Activated naive CD8-positive, alpha-beta T cell (primary cell): Measurements from ENCODE around the gene CA10.

Experiments
- H3K27ac Mint-ChIP-seq: one replicate; pipeline ENCODE4 v1.8.0; 2021; ENCODE audit warnings: mixed read lengths
- H3K27me3 Mint-ChIP-seq: one replicate; pipeline ENCODE4 v1.8.0; 2021; ENCODE audit warnings: mixed read lengths
- H3K36me3 Mint-ChIP-seq: one replicate; pipeline ENCODE4 v1.8.0; 2021; ENCODE audit warnings: mixed read lengths
- H3K4me1 Mint-ChIP-seq: one replicate; pipeline ENCODE4 v1.8.0; 2021; ENCODE audit warnings: low read depth, mixed read lengths
- H3K4me3 Mint-ChIP-seq: one replicate; pipeline ENCODE4 v1.8.0; 2021; ENCODE audit warnings: mild to moderate bottlenecking, mixed read lengths
- H3K9me3 Mint-ChIP-seq: one replicate; pipeline ENCODE4 v1.8.0; 2021; ENCODE audit warnings: low read depth, mixed read lengths

Gene CA10

GRCh38 chr17:52124561-52124960 lies 34.0 kb downstream of the CA10 start:
- Mint-ChIP-seq H3K9me3 (no peaks in the 10 kb centered on the region), H3K4me3 (no peak overlapping the region)

GRCh38 chr17:52120465-52120864 lies 38.0 kb downstream of the CA10 start:
- H3K4me1 Mint-ChIP-seq = no peaks in the 10 kb centered on the region
- H3K4me3 Mint-ChIP-seq = no peak overlapping the region
- H3K27me3 Mint-ChIP-seq = peaks cover 7% of the 10 kb centered on the region
- H3K27ac Mint-ChIP-seq = no peak overlapping the region
- no peaks in the 10 kb centered on the region for H3K36me3 Mint-ChIP-seq
- H3K9me3 Mint-ChIP-seq = no peaks in the 10 kb centered on the region

More at GRCh38 chr17:52124561-52124960, 34.0 kb downstream of the CA10 start:
- no peaks in the 10 kb centered on the region for H3K4me1 Mint-ChIP-seq
- H3K27me3 Mint-ChIP-seq = peaks cover 6% of the 10 kb centered on the region
- no peak overlapping the region for H3K27ac Mint-ChIP-seq
- H3K36me3 Mint-ChIP-seq = no peaks in the 10 kb centered on the region

DNA sequence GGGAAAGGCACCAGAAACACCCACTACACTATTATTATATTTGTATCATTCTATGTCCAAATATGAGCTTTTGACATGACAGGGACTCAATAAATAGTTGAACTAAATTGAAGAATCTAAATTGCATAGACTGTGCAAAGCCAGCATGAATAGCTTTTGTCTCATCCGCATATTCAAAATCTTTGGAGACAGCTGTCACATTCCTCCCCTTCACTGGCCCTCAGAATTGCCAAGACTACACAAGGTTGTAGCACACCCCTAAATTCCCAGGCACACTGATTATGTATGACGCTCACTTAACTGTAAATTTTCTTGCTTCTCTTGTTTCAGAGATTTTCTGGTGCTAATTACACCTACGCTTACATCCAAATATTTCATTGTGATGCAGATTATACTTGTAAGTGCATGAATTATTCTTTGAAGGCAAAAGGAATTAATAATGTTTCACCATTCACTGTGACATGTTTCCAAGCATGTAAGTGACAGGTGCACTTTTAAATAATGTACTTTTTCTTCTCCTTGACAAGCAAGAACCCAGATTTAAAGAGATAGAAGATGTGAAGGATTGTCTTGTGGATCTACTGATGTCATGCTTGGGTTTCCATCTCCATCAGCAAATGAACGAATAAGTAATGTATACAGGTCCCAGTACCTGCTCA lies 47.5 kb downstream of the CA10 start:
- Mint-ChIP-seq H3K4me3 (no peak overlapping the region), H3K4me1 (no peaks in the 10 kb centered on the region), H3K27me3 (peaks cover 5% of the 10 kb centered on the region), H3K9me3 (no peaks in the 10 kb centered on the region), H3K36me3 (no peaks in the 10 kb centered on the region), H3K27ac (no peak overlapping the region)

DNA sequence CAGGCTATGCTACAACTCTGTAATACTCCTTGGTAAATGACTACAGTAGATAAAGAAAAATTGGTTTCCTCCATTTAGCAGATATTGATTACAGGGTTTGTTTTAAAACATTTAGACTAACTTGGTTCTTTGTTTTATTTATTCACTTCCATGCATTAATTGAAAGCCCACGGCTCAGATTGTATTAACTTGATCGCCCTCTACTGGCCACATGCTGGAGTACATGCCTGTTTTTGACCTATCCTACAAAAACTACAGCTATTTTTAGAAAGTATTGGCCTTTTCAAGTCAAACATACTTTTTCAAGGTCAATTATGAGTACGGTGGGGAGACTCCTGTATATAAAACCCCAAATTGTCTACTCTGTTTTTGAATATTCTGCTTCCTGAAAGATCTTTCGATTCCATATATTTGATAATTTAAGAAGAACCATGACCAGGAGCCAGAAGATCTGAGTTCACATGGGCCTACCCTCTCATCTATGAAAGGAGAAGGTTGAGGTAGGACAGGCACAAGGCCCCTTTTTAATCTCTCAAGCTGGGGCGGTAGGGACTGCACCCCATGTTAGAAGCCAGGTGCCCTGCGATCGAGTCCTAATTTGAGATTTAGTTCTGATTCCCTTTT lies 51.8 kb downstream of the CA10 start:
- H3K36me3 Mint-ChIP-seq = no peaks in the 10 kb centered on the region

GRCh38 chr17:52106072-52106471 lies 52.4 kb downstream of the CA10 start:
- no peaks in the 10 kb centered on the region for H3K9me3 Mint-ChIP-seq
- H3K4me3 Mint-ChIP-seq = no peak overlapping the region
- peaks cover 5% of the 10 kb centered on the region for H3K27me3 Mint-ChIP-seq
- no peaks in the 10 kb centered on the region for H3K4me1 Mint-ChIP-seq
- no peaks in the 10 kb centered on the region for H3K36me3 Mint-ChIP-seq
- H3K27ac Mint-ChIP-seq = no peak overlapping the region

More for the DNA sequence above, 51.8 kb downstream of the CA10 start:
- H3K4me3 Mint-ChIP-seq = no peak overlapping the region
- H3K27me3 Mint-ChIP-seq = peaks cover 5% of the 10 kb centered on the region
- no peaks in the 10 kb centered on the region for H3K4me1 Mint-ChIP-seq
- H3K27ac Mint-ChIP-seq = no peak overlapping the region
- H3K9me3 Mint-ChIP-seq = no peaks in the 10 kb centered on the region

GRCh38 chr17:52105591-52105990 lies 52.9 kb downstream of the CA10 start:
- Mint-ChIP-seq H3K27ac (no peak overlapping the region), H3K36me3 (no peaks in the 10 kb centered on the region), H3K9me3 (no peaks in the 10 kb centered on the region), H3K4me3 (no peak overlapping the region), H3K4me1 (no peaks in the 10 kb centered on the region), H3K27me3 (peaks cover 5% of the 10 kb centered on the region)

DNA sequence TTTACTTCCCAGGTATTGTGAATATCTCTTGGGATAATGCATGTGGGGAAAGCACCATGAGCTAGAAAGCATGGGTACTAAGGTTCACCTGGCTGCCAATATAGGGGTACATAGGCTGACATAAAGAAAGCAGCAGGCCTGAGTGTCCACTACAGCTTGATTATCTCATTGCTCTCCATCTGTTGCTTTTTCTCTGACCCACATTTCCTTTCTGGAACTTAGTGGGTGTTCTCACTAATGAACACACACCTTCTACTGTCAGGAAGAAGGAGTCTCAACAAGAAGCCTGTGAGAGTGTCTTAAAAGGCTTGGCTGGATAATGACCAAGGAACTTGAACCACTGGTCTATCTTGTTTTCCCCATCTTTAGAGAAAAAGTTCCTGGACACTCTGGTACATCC lies 62.5 kb downstream of the CA10 start:
- Mint-ChIP-seq H3K36me3 (no peaks in the 10 kb centered on the region), H3K4me3 (no peak overlapping the region), H3K9me3 (no peaks in the 10 kb centered on the region), H3K27me3 (peaks cover 2% of the 10 kb centered on the region), H3K27ac (no peak overlapping the region), H3K4me1 (no peaks in the 10 kb centered on the region)

- H3K27me3 Mint-ChIP-seq = peaks cover 7% of the 10 kb centered on the region
- no peak overlapping the region for H3K27ac Mint-ChIP-seq
- no peak overlapping the region for H3K4me3 Mint-ChIP-seq
- H3K9me3 Mint-ChIP-seq = peaks cover 3% of the 10 kb centered on the region
- H3K36me3 Mint-ChIP-seq = no peaks in the 10 kb centered on the region
- no peaks in the 10 kb centered on the region for H3K4me1 Mint-ChIP-seq
Observed at GRCh38 chr17:52084176-52084575, 74.3 kb downstream of the CA10 start.

DNA sequence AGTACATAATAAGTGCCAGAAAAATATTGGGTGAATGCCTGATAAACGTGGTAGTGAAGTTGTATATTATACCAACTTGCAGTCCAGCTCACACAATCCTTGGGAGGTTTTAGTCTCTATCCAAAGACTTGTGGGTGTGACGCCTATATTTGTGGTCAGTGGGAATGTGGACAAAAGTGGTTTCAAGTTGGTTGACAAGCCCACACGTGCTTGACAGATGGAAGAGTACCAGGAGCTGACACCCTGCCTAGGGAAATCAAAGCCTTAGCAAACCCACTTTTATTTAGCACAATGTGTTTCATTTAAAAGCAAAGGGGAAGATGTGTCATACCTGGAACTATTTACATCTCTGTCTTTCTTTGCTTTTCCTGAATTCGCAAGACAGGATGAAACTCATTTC lies 79.0 kb downstream of the CA10 start:
- Mint-ChIP-seq H3K4me1 (no peaks in the 10 kb centered on the region), H3K27ac (no peak overlapping the region), H3K4me3 (no peak overlapping the region), H3K9me3 (peaks cover 3% of the 10 kb centered on the region), H3K27me3 (peaks cover 8% of the 10 kb centered on the region), H3K36me3 (no peaks in the 10 kb centered on the region)

DNA sequence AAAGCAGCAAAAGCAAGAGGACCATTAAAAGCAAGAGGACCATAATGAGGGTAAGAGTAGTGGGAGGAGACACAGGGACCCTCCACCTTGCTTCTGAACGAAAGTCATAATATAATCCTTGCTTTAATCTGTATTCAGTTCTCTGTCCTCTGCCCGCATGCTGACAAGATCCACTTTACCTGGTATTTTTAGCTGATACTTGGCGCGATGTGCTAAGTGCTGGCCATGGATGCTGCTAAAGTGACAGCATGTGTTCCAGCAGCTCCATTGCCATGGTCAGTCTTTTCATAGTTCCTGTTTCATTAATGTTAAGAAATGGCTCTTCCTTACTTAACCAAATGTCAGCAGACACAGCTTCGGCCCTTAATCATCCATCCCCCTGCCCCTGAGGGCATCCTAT lies 86.8 kb downstream of the CA10 start:
- Mint-ChIP-seq H3K4me3 (no peak overlapping the region), H3K27ac (no peak overlapping the region), H3K27me3 (peaks cover 11% of the 10 kb centered on the region), H3K4me1 (no peaks in the 10 kb centered on the region), H3K36me3 (no peaks in the 10 kb centered on the region), H3K9me3 (peaks cover 2% of the 10 kb centered on the region)

DNA sequence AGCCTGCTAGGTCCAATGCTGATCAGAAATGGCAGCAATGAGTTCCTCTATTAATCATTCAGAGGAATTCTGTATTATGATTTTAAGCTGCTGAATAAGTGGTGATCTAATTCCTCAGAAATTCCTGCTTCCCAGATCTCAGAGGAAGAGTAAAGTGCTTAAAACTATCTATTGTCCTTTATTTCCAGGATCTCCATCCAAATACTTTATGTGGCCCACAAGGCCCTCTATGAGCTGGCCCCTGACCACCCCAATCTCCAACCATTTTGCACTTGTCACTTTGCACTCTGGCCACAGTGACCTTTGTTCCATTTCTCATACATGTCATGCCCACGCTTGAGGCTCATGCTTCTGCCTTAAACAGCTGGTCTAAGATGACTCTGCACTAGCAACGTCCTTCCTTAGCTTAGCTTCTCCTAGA lies 93.7 kb downstream of the CA10 start:
- Mint-ChIP-seq H3K36me3 (no peaks in the 10 kb centered on the region), H3K4me3 (no peak overlapping the region), H3K27ac (no peak overlapping the region), H3K27me3 (no peaks in the 10 kb centered on the region), H3K9me3 (peaks cover 5% of the 10 kb centered on the region), H3K4me1 (no peaks in the 10 kb centered on the region)

DNA sequence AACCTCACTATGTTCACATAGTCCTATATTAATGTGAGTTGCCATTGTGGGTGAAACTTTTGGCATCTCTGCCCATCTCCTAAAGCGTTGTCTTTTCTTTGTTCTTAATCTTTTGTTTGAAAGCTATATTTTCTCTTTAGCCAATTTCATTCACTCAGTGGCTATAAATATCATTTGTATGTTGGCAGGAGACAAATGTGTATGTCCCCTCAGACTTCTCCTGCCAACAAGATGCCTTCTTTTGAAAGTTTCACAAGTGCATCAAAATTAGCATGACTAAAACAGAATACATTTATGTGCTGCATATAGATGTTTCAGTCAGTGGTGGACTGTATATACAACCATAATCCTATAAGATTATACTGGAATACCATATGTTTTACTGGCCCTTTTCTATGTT lies 109.0 kb downstream of the CA10 start:
- Mint-ChIP-seq H3K4me3 (no peak overlapping the region), H3K9me3 (no peaks in the 10 kb centered on the region), H3K4me1 (no peaks in the 10 kb centered on the region), H3K27ac (no peak overlapping the region), H3K27me3 (peaks cover 9% of the 10 kb centered on the region), H3K36me3 (no peaks in the 10 kb centered on the region)

GRCh38 chr17:52049051-52049450 lies 109.5 kb downstream of the CA10 start:
- H3K4me1 Mint-ChIP-seq = no peaks in the 10 kb centered on the region
- H3K27me3 Mint-ChIP-seq = peaks cover 9% of the 10 kb centered on the region
- H3K4me3 Mint-ChIP-seq = no peak overlapping the region
- no peaks in the 10 kb centered on the region for H3K36me3 Mint-ChIP-seq
- H3K27ac Mint-ChIP-seq = no peak overlapping the region
- no peaks in the 10 kb centered on the region for H3K9me3 Mint-ChIP-seq

GRCh38 chr17:52048137-52048898 lies 110.2 kb downstream of the CA10 start:
- Mint-ChIP-seq H3K4me1 (no peaks in the 10 kb centered on the region), H3K9me3 (no peaks in the 10 kb centered on the region), H3K4me3 (no peak overlapping the region), H3K27ac (no peak overlapping the region), H3K36me3 (no peaks in the 10 kb centered on the region), H3K27me3 (peaks cover 11% of the 10 kb centered on the region)

GRCh38 chr17:52047086-52047485 lies 111.4 kb downstream of the CA10 start:
- Mint-ChIP-seq H3K4me3 (no peak overlapping the region), H3K27ac (no peak overlapping the region), H3K27me3 (peaks cover 13% of the 10 kb centered on the region), H3K4me1 (no peaks in the 10 kb centered on the region), H3K9me3 (no peaks in the 10 kb centered on the region), H3K36me3 (no peaks in the 10 kb centered on the region)
